ENCODE measurements around the gene KRT27. TPM values are rescaled to one million over a fixed set of nuclear protein-coding genes. Genes with fewer than 3 reads are reported as not detected.

Gene KRT27
- total RNA-seq, 2 experiments from 2014 or later, result not detected

DNA sequence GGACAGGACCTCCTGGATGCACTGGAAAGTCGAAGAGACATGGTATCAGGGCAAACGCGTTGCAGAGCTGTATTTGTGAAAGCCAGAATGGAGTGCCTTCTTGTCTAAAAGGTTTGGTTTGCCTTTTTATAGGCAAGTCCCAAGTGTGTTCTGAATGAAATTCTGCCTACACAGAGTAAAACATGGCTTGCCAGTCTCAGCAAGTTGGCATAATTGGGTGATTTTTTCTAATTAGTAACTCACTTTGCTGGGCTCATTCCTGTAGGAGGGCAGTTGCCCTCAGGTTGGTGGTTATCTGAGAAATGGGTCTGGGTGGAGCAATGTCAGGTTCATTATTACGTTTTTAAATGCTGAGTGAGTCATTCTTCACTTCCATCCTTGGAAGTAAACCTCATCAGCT is 27.1 kb downstream of the KRT27 start, which contains the start of gene KRT25:
Gene KRT25 (minus strand): TSS at position 101 of the 400 bp plus-strand sequence. CDS start 60 bp downstream, at position 41.
- H3K27me3 Mint-ChIP-seq, result peaks cover 67% of the 10 kb centered on the region
- Histone ChIP-seq H3K9me3 (ENCODE audit: control insufficient read depth in 1 of 2, insufficient read depth in 1 of 2, low read length in 2 of 2) (peaks cover 3 to 18% of the 10 kb centered on the region in 2 experiments), H3K4me3 (ENCODE audit: low read length) (no peak within 1 kb of the TSS), H3K27ac (ENCODE audit: low read depth in 1 of 2, low read length in 2 of 2) (no peak within 1 kb of the TSS), H3K27me3 (ENCODE audit: control insufficient read depth in 1 of 2, insufficient read depth in 2 of 2, low read length in 2 of 2) (peaks cover 11 to 15% of the 10 kb centered on the region in 2 experiments), H3K36me3 (ENCODE audit: insufficient read depth, low read length) (no peaks in the 10 kb centered on the region), H3K4me1 (ENCODE audit: insufficient read depth, low read length) (no peaks in the 10 kb centered on the region)
- H3K36me3 Mint-ChIP-seq (ENCODE audit: low read depth), result no peaks in the 10 kb centered on the region
- ChIA-PET CTCF (no interaction called here), POLR2A (no interaction called here)
- peaks cover 11% of the 10 kb centered on the region for H3K9me3 Mint-ChIP-seq
- no peak within 1 kb of the TSS for H3K4me3 Mint-ChIP-seq
- ATAC-seq (ENCODE audit: poor library complexity) (no peak), DNase-seq (no peak)
- no peaks in the 10 kb centered on the region for H3K4me1 Mint-ChIP-seq (ENCODE audit: low read depth)
- H3K27ac Mint-ChIP-seq, result no peak within 1 kb of the TSS
- TF ChIP-seq, protein P1, sequence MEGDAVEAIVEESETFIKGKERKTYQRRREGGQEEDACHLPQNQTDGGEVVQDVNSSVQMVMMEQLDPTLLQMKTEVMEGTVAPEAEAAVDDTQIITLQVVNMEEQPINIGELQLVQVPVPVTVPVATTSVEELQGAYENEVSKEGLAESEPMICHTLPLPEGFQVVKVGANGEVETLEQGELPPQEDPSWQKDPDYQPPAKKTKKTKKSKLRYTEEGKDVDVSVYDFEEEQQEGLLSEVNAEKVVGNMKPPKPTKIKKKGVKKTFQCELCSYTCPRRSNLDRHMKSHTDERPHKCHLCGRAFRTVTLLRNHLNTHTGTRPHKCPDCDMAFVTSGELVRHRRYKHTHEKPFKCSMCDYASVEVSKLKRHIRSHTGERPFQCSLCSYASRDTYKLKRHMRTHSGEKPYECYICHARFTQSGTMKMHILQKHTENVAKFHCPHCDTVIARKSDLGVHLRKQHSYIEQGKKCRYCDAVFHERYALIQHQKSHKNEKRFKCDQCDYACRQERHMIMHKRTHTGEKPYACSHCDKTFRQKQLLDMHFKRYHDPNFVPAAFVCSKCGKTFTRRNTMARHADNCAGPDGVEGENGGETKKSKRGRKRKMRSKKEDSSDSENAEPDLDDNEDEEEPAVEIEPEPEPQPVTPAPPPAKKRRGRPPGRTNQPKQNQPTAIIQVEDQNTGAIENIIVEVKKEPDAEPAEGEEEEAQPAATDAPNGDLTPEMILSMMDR (IDR thresholded peaks at IDR 0.05), result no peak
- intact Hi-C loops (cut with DNase I, micrococcal nuclease), result no loop called here

DNA sequence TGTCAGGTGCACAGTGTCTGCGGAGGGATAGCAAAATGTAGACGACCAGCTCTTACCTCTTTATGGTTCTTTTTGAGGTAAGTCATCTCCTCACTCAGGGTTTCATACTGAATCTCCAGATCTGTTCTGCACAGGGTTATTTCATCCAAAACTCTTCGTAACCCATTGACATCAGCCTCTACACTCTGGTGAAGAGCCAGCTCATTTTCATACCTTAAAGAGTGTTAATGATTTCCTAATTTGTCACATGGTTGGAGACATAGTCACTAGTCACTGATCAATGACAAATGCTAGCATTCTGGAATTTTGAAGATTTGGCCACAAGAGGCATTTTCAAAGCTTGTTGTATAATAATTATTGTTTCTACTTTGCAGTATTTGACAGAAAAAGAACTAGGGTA is 28.5 kb downstream of the KRT27 start:
- peaks cover 65% of the 10 kb centered on the region for H3K27me3 Mint-ChIP-seq
- H3K9me3 ChIP-seq (ENCODE audit: control insufficient read depth in 1 of 2, insufficient read depth in 1 of 2, low read length in 2 of 2), result peaks cover 3 to 4% of the 10 kb centered on the region in 2 experiments
- H3K27me3 ChIP-seq (ENCODE audit: control insufficient read depth in 1 of 2, insufficient read depth in 2 of 2, low read length in 2 of 2), result peaks cover 12 to 16% of the 10 kb centered on the region in 2 experiments
- H3K27ac ChIP-seq (ENCODE audit: low read depth in 1 of 2, low read length in 2 of 2), result no peak overlapping the region
- POLR2A ChIA-PET, result no interaction called here
- TF ChIP-seq, protein P1 (IDR thresholded peaks at IDR 0.05), result no peak
- no peak overlapping the region for H3K27ac Mint-ChIP-seq
- CTCF ChIA-PET, result no interaction called here
- ATAC-seq (ENCODE audit: poor library complexity) (no peak), DNase-seq (no peak)
- H3K4me1 Mint-ChIP-seq (ENCODE audit: low read depth), result no peaks in the 10 kb centered on the region
- peaks cover 2% of the 10 kb centered on the region for H3K9me3 Mint-ChIP-seq
- H3K36me3 Mint-ChIP-seq (ENCODE audit: low read depth), result no peaks in the 10 kb centered on the region
- intact Hi-C loops (cut with DNase I, micrococcal nuclease), result no loop called here
- H3K4me1 ChIP-seq (ENCODE audit: insufficient read depth, low read length), result no peaks in the 10 kb centered on the region
- no peak overlapping the region for H3K4me3 Mint-ChIP-seq
- no peak overlapping the region for H3K4me3 ChIP-seq (ENCODE audit: low read length)
- no peaks in the 10 kb centered on the region for H3K36me3 ChIP-seq (ENCODE audit: insufficient read depth, low read length)

DNA sequence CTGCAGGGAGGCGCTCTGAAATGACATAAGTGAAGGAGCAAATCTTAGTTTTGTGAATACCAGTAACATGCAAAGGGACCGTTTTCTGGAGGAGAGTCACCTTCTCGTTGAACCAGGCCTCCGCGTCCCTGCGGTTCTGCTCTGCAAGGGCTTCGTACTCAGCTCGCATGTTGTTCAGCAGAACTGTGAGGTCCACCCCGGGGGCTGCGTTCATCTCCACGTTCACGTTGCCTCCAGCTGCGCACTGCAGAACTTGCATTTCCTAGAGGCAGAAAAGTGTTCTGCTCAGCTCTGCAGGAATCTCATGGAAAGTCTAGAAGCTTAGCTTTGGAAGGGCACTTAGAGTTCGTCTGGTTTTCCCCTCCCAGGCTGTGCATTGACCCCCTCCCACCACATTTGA is 31.3 kb downstream of the KRT27 start:
- TF ChIP-seq, protein P1 (IDR thresholded peaks at IDR 0.05), result no peak
- no peaks in the 10 kb centered on the region for H3K9me3 Mint-ChIP-seq
- no peak overlapping the region for H3K4me3 Mint-ChIP-seq

More for the DNA sequence above, 31.3 kb downstream of the KRT27 start:
- Mint-ChIP-seq H3K4me1 (ENCODE audit: low read depth) (no peaks in the 10 kb centered on the region), H3K36me3 (ENCODE audit: low read depth) (no peaks in the 10 kb centered on the region), H3K27ac (no peak overlapping the region), H3K27me3 (peaks cover 68% of the 10 kb centered on the region)
- no peaks in the 10 kb centered on the region for H3K36me3 ChIP-seq (ENCODE audit: insufficient read depth, low read length)
- peaks cover 12 to 26% of the 10 kb centered on the region in 2 experiments for H3K27me3 ChIP-seq (ENCODE audit: control insufficient read depth in 1 of 2, insufficient read depth in 2 of 2, low read length in 2 of 2)
- no peak overlapping the region for H3K4me3 ChIP-seq (ENCODE audit: low read length)
- no peaks in the 10 kb centered on the region for H3K4me1 ChIP-seq (ENCODE audit: insufficient read depth, low read length)
- no peak for DNase-seq
- intact Hi-C loops (cut with DNase I, micrococcal nuclease), result no loop called here
- ChIA-PET CTCF (interaction anchor here (0.8 to 1.1 kb wide), 2 partner anchors 10 to 29 kb away, joined by 3 to 4 read pairs; no protein-coding TSS in a partner anchor), POLR2A (no interaction called here)
- ATAC-seq (ENCODE audit: poor library complexity), result no peak
- no peaks in the 10 kb centered on the region for H3K9me3 ChIP-seq (ENCODE audit: control insufficient read depth in 1 of 2, insufficient read depth in 1 of 2, low read length in 2 of 2)
- H3K27ac ChIP-seq (ENCODE audit: low read depth in 1 of 2, low read length in 2 of 2), result no peak overlapping the region

All from CD4-positive, alpha-beta T cell (primary cell).